HG02973 (cell line): ENCODE data around the gene ACHE.

ENCODE experiments used
- ATAC-seq: cut with Tn5 transposase; IDR thresholded peaks from one replicate; pipeline ENCODE4 v1.9.1; 2021; ENCODE audit warnings: moderate library complexity; ENCODE audit not compliant: unreplicated experiment

ACHE gene

GRCh38 chr7:100896732-100897608 is 1.3 kb upstream of the ACHE start:
- no peak for ATAC-seq

GRCh38 chr7:100895956-100896731 is 456 bp upstream of the ACHE start:
- no peak for ATAC-seq

GRCh38 chr7:100894860-100895700 is 608 bp downstream of the ACHE start:
- no peak for ATAC-seq

- ATAC-seq, result no peak
These were observed 1.6 kb downstream of the ACHE start for GRCh38 chr7:100893910-100894721.

- ATAC-seq, result no peak
These were observed 2.3 kb downstream of the ACHE start for GRCh38 chr7:100893318-100893895.

GRCh38 chr7:100892364-100893317 is 3.0 kb downstream of the ACHE start:
- ATAC-seq, result no peak

GRCh38 chr7:100891568-100892247 is 4.0 kb downstream of the ACHE start:
- no peak for ATAC-seq

GRCh38 chr7:100890653-100891567 is 4.8 kb downstream of the ACHE start:
- ATAC-seq, result no peak

- ATAC-seq, result peak; percentile 20
These were observed 6.5 kb downstream of the ACHE start, which contains the start of gene UFSP1 for GRCh38 chr7:100888988-100889750. UFSP1 (minus strand) TSS chr7:100889715; CDS start chr7:100889271, 444 bp downstream.

- ATAC-seq, result no peak
These were observed 7.2 kb downstream of the ACHE start for GRCh38 chr7:100888291-100888987.

- ATAC-seq, result peak; percentile 40
These were observed 8.0 kb downstream of the ACHE start for GRCh38 chr7:100887516-100888290.

GRCh38 chr7:100886936-100887515 is 8.7 kb downstream of the ACHE start:
- ATAC-seq, result no peak

- no peak for ATAC-seq
These were observed 9.3 kb downstream of the ACHE start for GRCh38 chr7:100886142-100886935.
